NCI-H1092 treated with DMSO at 0.1 percent for 48 hours (cell line): Measurements from ENCODE around the gene RBM5.
A peak's percentile ranks its signal among the peaks of the same experiment; 100 is the strongest.

ENCODE experiments used
- DNase-seq: peaks from one replicate; lab custom pipeline; 2025; lab: John Stamatoyannopoulos, UW

Gene RBM5

DNA sequence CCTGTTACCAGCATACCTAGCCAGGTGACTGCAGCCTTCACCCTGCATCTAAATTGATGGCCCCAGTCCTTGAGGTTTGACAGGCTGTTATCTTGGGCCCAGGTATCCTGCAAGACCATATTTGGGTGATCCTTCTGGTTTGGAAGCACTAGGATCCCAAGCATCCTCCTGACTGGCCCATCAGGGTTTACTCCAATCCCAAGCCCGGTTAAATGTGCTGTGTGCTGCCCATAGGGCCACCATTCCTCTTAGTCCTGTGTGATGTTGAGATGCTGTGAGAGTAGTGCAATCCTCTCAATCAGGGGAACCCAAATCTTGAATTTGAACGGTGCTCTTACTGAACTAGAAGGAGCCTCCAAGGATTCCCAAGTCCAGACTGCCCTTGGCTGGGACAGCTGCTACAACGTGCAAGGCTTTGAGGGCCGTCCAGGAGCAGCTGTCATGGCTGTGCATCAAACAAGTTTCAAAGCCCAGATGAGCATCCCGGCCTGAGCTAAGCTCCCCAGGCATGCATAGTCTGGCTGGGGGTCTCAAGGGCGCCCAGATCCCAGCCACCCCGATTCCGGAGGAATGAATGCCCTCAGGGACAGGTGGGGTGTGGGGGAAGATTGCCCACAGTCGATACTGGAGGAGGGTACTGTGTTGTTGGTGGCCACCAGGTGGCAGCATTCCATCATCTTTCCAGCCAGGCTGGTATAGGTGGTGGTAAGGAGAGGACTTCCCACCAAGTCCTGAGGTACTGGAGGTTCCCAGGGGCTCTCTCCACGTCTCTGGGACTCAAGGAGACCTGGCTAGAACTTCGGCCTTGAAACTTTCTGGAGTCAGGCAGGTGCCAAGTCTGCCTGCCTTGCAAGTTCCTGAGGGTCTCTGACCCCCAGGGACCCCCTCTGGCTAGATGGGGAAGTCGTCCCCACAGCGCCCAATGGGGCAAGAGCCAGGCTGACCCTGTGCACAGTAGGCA, 32.6 kb downstream of the RBM5 start:
- DNase-seq, result peak; percentile 31

DNA sequence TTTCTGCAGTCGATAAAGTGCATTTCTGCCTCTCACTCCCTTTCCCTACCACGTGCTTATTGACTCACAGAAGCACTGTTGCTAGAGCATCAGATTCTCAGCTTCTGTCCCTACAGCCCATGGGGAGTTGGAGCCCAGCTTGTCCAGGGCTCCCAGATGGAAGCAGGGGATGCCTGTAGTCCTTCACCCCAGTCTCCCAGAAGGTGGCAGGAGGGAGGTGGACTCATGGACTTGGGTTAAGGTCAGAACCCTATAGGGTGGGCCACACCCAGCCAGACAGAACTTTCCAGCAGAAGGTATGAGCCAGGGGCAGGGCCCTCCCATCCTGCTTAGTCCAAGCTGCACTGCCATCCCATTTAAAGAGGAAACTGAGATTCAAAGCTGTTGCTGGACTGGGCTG, 33.4 kb downstream of the RBM5 start:
- DNase-seq, result no peak

DNA sequence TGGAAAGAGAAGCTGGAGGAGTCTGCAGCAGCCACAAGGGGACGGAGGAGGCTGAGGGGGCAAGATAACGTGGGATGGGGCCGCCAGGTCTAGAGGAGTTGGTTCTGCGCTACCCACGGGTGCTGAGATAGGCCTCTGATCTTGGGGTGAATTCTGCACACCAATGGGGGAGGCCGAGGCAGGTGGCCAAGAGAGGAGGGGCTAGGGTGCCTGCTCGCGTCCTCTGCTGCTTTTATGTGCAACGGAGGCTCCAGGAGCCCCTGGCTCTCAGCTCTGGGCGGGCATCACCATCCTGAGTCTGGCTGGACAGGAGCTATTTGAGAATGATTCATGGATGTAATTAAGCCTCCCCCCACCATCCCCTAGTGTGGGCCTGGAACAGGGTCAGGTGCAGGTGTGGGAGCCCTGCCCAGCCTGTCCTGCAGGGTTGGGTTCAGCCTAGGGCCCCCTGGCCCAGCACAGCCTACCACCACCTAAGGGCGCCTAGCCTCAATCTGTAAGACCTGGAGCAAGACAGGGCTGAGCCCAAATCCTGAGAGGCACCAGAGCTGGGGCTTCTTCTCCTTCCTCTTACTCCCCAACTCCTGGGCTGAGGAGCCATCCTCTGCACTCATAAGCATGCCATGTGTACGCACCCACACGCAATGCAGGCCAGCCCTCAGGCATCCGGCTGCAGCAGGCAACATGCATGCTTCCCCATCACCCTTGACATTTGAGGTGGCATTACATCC, 34.1 kb downstream of the RBM5 start:
- no peak for DNase-seq

GRCh38 chr3:50123394-50124051, 34.8 kb downstream of the RBM5 start:
- no peak for DNase-seq

DNA sequence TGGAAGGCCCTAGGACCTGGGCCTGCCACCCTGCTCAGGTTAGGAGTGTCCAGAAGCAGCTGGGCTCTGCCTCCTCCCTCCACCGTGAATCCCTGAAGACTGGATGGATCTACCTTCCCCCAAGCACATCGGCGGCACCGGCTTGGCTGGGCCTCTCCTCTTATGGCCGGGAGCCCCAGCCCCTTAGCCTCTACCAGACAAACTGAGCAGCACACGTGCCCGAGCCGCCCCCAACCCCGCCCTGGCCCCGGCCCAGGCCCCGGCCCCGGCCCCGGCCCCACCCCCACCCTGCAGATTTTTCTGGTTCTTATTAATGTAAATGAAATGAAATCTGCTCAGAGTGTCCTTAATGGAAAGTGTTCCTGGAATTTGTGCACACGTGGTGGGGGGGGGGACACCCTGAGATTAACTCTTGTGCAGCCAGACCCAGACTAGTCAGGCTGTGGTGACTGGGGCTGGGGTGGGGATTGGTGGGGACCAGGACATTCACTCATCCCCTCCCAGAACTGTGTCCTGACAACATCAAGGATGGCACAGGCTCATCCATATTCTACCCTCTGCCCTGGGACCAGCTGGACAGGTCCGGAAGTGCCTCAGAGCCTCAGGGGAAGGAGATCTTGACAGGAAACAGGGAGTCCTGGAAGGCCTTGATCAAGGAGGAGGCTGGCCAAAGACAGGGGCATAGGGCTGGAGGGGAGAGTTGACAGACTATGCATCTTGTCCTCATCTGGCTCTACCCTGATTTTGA, 35.5 kb downstream of the RBM5 start:
- DNase-seq, result no peak

DNA sequence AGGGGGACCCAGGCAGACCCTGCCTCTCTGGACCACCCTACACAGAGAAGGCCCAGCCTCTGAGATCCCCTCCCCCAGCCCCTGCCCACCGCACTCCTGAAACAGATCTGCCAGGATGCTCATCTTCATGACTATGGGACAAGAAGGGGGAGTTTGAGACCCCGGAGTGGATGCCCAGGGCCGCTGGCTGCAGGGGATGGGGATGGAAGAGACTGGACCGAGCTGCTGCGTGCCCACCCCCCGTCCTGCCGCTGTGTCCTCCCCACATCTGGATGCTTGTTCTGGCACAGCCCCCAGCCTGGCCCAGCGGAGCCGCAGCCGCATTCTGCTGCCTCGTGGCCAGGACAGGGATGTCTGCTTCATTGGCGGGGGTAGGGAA, 36.1 kb downstream of the RBM5 start:
- no peak for DNase-seq

DNA sequence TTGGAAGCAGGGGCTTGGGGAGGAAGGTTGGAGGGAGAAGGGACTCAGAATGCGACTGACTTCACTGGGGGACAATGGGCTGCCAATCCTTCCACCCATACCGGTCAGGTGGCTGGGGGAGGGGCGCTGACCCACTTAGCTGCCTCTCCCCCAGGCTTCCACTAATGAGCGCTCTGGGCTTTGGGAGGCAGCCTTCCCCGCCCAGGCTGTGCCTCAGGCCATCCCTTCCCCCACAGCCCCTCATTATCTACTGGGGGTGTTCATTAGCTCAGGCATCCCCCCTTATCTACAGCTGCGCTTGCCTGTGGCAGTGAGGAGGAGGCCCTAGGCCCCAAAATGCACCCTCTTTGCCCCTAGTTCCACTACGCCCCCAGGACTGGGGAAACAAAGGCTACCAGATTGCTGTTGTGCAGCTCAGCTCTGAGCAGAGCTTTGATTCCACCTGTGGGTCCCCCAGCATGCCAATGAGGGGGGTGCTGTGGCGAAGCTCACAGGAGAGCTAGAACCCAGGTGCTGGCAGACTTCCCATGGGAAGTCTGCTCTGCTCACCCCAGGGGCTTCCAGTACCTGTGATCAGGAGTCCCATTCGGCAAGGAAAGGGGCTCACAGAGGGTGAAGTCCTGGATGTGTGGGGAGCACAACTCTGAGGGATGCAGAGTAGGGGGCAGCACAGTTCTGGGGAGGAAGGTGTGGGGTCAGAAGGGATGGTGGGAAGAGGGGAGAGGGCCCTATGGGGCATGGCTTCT, 37.0 kb downstream of the RBM5 start:
- DNase-seq, result no peak

GRCh38 chr3:50126287-50127211, 37.8 kb downstream of the RBM5 start:
- DNase-seq, result no peak

- DNase-seq, result no peak
Measured at GRCh38 chr3:50127251-50127691, 38.6 kb downstream of the RBM5 start.

DNA sequence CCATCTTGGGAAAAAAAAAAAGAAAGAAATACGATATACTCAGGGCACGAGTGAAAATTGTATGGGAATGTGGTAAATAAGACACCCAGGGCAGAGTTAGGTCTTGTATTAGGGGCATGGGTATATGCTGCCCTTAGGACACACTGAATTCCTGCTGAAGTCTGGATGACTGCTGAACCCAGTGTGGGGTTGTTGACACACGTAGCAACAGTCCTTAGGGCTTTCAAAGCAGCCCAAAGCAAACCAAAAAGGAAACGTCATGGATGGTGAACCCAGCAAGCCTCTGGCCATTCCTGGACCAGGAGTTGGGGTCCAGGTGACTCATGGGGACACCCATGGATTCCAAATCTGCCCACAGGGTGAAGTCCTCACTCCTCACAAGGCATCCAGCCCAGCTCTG, 39.3 kb downstream of the RBM5 start:
- no peak for DNase-seq

DNA sequence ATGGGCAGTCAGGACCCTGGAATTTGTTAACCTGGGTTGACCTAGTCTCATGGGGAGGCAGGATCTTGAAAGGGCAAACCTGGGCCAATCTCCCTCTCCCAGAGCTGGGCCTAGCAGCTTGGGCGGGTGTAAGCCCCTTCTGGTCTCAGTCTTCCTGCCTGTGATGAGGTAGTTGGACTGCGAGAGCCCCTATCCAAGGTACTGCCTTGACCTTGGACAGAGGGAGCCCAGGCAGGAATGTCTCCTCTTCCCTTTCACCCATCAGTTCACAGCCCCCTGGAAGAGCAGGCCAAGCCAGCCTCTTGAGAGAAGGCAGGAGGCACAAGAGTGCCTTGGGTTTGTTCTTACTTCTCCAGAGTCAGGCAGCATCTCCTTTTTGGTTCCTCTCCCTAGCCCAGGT, 41.7 kb downstream of the RBM5 start:
- DNase-seq, result no peak

DNA sequence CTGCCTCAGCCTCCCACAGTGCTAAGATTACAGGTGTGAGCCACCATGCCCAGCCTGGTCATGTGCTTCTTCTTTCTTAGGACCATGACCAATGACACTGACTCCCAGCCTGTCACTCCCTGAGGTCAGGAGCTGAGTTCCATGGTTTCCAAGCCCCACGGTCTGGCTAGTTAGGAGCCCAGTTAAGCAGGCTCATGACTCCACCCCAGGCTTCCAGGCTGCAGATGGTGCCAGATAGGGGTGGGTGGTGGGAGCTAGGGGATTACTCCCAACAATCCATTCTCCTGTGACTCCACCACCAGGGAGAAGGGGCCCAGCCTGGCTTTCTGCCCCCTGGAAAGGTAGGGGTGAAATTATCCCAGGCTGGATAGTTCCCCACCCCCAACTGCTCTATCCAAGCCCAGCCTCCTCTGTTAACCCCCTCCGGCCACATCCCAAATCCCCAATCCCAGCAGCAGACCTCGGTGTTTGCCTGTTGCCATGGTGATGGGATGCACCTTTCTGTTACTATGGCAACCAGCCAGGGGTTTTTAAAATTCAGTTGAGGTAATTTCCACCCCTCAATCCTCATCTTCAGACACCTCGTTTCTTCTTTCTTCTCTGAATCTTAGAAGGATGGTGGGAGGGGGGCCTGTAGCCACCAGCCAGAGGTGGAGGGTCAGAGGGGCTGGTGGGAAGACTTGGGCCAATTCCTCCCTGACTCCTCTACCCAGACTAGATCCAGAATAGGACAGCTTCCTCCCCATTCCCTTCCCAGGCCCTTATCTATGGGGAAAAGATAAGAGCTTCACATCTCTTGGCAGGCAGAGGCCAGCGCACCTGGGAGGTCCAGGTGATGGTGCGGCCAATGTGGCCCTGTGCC, 43.9 kb downstream of the RBM5 start:
- DNase-seq, result no peak

GRCh38 chr3:50133283-50133615, 44.5 kb downstream of the RBM5 start:
- no peak for DNase-seq

- no peak for DNase-seq
Measured at GRCh38 chr3:50134367-50134766, 45.6 kb downstream of the RBM5 start.

DNA sequence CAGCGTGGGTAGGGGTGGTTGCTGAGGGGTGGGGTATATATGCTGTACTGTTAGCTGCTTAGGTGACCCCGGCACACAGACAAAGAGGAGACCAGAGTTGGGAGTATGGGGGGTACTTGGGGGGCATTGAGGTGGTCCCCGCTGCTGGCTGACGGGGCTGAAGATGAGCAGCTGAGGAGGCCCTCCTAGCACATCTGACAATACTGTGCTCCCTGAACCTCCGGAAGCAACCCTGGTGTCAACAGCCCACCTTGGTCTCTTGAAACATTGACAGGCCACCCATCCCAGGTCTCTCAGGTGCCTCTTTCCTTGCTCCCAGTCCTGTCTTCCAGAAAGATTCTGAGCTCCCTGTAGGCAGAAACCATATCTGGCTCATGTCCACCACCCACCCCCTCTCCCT, 47.2 kb downstream of the RBM5 start:
- DNase-seq, result no peak

- no peak for DNase-seq
Measured at GRCh38 chr3:50136714-50137405, 48.1 kb downstream of the RBM5 start.

DNA sequence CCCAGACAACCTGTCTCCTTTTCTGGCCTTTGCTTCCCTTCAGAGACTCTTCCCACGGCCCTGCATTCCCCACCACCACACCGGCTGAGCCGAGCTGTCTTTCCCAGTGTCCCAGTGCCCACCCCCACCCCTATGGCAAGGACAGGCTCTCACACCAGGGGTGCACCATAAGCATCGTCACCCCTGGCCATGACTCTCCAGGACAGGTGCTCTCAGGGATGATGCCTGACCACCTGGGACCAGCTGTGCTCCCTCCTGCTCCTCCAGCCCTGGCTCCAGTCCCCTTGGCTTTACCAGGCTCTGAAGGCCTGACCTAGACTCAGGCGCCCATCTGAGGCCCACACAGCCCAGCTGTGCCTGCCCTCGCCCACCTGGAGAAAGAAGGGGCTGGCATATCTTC, 48.8 kb downstream of the RBM5 start:
- DNase-seq, result no peak
